ENCODE results near the gene C20orf173.

- TF ChIP-seq CTCF (IDR thresholded peaks at IDR 0.05; ENCODE audit: insufficient read depth, low read length, poor library complexity, severe bottlenecking) (no peak), EZH2phosphoT487 (conservative IDR thresholded peaks at IDR 0.05; ENCODE audit: low read length) (no peak)
Observed at GRCh38 chr20:35503841-35504561, 25.5 kb downstream of the C20orf173 start.

Data from SU-DHL-6 (cell line).